HG03432 (cell line): Measurements from ENCODE around the gene BLOC1S1.

Source experiments
- ATAC-seq: cut with Tn5 transposase; IDR thresholded peaks from one replicate; pipeline ENCODE4 v1.9.1; 2021; ENCODE audit warnings: mild to moderate bottlenecking, moderate library complexity; ENCODE audit not compliant: unreplicated experiment

Gene BLOC1S1

GRCh38 chr12:55715833-55716581, at the start of gene BLOC1S1:
TSS of gene BLOC1S1 (plus strand) at chr12:55716046. CDS start at chr12:55716052, 6 bp downstream.
- ATAC-seq = peak; percentile 95

GRCh38 chr12:55666508-55666907, 49.3 kb upstream of the BLOC1S1 start:
- no peak for ATAC-seq

GRCh38 chr12:55670276-55670675, 45.6 kb upstream of the BLOC1S1 start:
- no peak for ATAC-seq

DNA sequence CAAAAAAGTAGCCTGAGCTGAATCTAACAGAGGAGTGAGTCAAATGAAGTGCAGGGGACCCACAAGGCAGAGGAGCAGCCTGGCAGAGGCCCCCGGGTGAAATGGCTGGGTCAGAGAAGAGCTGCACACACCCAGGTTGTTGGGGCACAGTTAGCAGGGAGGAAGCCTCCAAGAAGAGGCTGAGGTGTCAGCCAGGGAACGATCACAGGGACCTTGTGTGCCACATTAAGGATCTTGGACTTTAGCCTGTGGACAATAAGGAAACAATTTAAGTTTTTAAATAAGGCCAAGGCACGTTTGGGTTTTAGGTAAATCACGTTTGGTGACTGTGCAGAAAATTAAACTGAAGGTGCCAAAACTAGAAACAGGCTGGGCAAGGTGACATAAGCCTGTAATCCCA, 44.1 kb upstream of the BLOC1S1 start:
- ATAC-seq = no peak

DNA sequence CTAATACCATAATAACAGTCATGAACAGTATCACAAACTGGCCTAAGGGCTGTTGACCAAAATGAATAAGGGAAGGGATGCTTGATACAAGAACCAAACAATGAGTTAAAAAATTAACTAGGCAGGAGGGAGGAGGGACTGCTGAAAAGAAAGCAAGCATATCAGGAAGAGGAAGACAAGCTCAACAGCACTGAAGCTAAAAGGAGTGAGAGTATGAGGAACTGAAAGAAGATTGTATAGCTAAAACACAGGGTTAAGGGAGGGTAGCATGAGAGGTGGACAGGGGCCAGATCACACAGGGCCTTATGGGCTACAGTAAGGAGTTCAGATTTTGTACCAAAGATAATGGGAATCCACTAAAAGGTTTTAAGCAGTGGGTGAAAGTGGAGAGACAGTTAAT, 42.2 kb upstream of the BLOC1S1 start:
- peak; percentile 99 for ATAC-seq

GRCh38 chr12:55675666-55676065, 40.2 kb upstream of the BLOC1S1 start:
- ATAC-seq = no peak

DNA sequence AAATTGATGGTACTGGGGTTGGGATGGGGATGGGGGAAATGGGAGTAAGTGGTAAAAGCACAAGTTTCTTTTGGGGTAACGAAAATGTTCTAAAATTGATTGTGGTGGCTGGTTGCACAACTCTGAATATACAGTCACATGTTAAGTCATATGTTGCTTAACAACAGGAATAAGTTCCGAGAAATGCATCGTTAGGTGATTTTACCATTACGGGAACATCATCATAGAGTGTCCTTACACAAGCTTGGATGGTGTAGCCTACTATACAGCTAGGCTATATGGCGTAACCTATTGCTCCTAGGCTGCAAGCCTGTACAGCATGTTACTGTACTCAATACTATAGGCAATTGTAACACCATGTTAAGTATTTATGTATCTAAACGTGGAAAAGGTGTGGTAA, 39.1 kb upstream of the BLOC1S1 start:
- ATAC-seq = no peak

DNA sequence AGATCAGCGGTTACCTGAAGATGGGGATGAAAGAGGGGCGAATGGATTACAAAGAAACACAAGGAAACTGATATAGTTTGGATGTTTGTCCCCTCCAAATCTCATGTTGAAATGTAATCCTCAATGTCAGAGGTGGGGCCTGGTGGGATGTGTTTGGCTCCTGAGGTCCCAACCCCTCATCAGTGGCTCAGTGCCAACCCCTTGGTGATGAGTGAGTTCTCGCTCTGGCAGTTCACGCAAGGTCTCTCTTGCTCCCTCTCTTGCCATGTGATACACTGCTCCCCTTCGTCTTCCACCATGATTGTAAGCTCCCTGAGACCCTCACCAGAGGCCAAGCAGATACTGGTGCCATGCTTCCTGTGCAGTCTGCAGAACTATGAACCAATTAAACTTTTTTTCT, 36.2 kb upstream of the BLOC1S1 start:
- ATAC-seq = no peak

- no peak for ATAC-seq
Measured at GRCh38 chr12:55681142-55682077, 34.4 kb upstream of the BLOC1S1 start.

DNA sequence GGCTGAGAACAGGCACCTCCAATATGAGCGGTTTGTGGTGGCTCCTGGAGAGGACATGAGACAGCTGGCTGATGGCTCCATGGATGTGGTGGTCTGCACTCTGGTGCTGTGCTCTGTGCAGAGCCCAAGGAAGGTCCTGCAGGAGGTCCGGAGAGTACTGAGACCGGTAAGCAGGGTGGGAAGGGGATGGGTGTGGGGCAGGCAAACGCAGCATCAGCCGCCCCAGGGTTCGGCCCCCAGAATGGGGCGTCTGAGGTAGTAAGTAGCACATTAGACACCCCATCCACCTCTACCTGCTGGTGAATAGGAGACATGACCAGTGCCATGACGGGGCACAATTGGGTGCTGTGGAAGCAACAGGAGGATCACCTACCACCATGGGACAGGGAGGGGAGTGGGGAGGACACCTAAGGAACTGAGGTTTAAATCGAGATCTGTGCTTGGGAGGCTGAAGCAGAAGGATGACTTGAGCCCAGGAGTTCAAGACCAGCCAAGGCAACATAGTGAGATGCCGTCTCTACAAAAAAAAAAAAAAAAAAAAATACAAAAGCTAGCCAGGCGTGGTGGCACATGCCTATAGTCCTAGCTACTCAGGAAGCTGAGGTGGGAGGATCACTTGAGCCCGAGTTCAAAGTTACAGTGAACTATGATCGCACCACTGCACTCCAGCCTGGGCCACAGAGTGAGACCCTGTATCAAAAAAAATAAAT, 33.6 kb upstream of the BLOC1S1 start:
- ATAC-seq = no peak

- ATAC-seq = no peak
Measured at GRCh38 chr12:55683676-55684075, 32.2 kb upstream of the BLOC1S1 start.

- no peak for ATAC-seq
Measured at GRCh38 chr12:55684761-55685370, 31.0 kb upstream of the BLOC1S1 start.

GRCh38 chr12:55685671-55686070, 30.2 kb upstream of the BLOC1S1 start:
- ATAC-seq = no peak

DNA sequence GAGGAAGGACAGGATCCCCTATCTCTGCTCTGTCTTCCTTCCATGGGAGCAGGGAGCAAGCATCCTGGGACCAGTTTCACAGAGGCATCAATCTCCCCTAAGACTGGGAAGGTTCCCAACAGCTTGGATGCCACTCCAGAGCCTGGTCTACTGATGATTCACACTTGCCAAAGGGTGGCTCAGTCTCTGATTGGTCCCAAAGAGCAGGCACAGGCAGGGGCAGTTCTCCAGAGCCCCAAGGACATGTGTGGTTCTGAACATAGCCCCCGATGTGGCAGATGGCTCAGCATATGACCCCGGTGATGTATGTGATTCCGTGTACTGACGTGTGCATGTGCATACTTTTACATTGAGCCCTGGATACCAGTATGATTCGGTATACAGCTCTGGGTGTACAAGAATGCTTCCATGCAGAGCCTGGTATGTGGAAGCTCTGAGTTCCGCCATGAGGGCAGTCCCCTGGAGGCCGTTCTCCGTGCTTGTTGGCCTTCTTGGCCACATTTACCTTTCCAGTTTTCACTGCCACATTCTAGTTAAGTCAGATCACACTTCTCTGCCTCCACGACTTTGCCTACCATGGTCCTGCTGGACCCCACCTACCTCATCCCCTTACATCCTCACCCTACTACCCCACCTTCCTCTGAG, 29.4 kb upstream of the BLOC1S1 start:
- ATAC-seq = no peak

GRCh38 chr12:55687746-55688145, 28.1 kb upstream of the BLOC1S1 start:
- no peak for ATAC-seq

DNA sequence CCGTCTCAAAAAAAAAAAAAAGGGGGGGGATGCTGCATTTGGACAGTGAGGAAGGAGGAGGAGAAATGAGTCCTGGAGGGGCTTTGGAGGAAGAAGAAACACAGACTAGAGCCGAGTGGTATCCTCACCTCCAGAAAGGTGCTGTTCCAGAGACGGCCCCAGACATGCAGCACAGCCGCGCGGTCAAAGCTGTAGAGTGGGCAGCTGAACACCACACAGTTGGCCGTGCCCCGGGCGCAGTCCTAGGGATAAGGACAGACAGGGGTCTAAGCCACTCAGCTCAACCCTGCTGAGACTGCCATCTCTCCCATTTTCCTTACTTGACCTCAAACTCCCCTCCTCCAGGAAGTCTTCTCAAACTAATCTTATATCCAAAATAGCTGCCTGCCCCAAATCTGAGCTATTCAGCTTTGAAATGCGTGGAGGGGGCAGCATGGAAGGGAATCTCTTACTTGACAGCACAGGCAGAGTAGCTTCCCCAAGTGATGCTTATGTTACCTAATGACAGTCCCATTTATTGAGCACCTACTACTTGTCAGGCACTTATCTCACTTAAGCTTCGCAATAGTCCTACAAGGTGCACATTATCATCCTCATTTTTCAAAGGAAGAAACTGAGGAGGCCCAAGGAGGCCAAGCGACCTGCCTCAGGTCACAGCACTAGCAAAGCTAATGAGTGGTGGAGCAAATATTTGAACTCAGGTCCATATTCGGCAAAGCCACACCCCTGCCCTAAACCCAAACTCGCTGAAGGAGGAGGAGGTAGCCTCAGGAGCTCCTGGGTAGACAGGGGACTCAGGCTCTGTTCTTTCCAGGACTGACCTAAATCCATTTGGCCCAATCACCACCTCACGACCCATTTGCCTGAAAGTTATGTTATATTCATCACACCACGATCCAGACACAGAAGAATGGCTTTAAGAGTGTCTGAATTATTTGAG, 26.9 kb upstream of the BLOC1S1 start:
- ATAC-seq = no peak

DNA sequence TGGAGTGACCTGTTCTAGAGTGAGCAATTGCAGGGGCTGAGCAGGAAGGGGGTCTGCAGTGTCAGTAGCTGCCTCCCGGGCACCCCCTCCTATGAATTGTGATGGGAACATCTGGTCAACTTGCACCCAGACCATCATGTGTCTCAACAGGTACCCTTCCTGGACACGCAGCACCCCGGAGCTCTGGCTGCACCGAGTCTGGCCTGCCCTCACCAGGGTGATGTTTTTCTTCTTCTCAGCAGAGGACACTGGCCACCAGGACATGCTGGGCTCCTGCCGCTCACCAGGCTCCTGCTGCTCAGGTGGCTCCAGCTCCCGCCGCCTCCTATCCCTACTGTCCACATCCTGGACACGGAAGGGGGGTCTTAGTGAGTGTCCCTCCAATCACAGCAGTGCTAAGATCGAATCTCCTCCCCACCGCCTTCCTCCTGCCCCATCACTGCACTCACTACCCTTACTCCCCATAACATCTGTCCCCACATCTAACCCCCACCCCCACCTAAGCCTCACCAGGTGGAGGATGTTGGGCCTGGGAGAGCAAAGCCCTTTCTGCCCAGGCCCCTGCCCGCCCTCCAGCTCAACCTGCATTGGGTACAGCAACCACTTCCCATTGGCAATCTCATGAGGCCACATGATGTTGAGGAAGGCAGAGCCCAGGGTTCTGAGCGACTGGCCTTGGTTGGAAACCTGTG, 23.1 kb upstream of the BLOC1S1 start:
- ATAC-seq = no peak

DNA sequence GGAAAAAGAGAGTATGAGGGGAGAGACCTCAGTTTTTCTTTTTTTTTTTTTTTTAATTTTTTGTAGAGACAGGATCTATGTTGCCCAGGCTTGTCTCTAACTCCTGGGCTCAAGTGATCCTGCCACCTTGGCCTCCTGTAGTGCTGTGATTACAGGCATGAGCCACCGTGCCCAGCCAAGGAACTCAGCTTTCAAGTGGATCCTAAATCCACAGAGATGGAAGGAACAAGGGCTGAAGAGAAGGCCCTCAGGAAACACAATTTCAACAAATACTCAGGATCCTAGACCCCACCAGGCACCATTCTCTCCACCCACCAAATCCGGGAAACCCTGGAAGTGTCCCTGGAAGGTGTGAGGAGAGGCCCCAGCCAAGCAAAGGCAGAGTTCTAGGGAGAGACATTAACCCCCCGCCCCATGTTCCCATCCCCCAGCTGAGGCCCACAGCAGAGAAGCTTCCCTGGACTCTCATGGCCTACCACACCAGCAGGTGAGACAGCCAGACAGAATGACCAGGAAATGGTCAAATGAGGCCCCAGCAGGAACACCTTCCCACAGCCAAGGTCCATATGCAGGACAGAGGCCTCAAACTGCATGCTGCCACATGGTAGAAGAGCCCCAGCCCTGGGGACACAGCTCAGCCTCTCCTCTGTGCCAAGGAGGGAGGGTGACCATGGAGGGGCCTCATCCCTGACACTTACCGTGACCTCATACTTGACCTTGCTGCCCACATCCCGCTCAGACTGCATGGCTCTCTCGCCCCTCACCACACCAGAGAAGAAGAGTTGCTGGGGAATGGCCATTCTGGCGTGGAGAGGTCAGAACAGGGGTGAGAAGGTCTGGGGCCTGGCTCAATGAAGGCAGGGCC, 22.3 kb upstream of the BLOC1S1 start:
- no peak for ATAC-seq
